Skeletal muscle cell (primary cell): ENCODE data around the gene PXT1.
"Not testable (repeated sequence)": the region's sequence is repeated elsewhere in the genome, so short reads cannot be mapped to it uniquely, and the experiment has no call there.

Experiments used
- DNase-seq: peaks from one replicate; pipeline ENCODE4 v3.0.0-alpha.2; 2010; ENCODE audit warnings: low read depth
- H3K4me3 ChIP-seq: 2 replicates; pipeline ENCODE4 v1.5.1; 2011; ENCODE audit warnings: low read depth, mild to moderate bottlenecking, control low read depth, low read length, moderate library complexity

PXT1 gene

DNA sequence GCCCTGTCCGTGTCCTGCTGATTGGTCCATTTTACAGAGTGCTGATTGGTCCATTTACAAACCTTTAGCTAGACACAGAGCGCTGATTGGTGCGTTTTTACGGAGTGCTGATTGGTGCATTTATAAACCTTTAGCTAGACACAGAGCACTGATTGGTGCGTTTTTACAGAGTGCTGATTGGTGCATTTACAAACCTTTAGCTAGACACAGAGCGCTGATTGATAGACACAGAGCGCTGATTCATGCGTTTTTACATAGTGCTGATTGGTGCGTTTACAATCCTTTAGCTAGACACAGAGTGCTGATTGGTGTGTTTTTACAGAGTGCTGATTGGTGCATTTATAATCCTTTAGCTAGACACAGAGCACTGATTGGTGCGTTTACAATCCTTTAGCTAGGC lies 6.5 kb upstream of the PXT1 start:
- not testable (repeated sequence) for DNase-seq, H3K4me3 ChIP-seq

- no peak overlapping the region for H3K4me3 ChIP-seq
- no peak for DNase-seq
Measured at GRCh38 chr6:36445621-36446020, 3.0 kb upstream of the PXT1 start.

DNA sequence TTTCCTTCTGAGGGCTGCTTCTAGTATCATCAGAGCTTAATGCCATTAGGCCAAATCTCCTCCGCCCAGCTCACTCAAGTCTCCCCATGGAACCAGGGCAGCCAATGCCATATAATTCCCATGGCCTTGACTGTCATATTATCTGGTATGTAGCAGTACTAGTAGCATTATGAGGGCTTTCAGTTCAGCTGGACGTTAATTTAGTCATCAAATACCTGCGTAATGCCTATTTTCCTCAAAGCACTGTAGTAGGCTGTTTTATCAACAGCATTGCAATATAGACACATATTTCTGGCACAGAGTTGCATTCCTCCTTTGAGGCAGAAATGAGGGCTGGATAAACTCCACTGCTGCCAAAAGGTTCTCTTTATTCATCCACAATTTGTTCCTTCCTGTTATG lies 1.8 kb upstream of the PXT1 start:
- no peak for DNase-seq
- peak overlapping the region; percentile 75 for H3K4me3 ChIP-seq

GRCh38 chr6:36443471-36444428 lies 1.1 kb upstream of the PXT1 start:
- no peak for DNase-seq
- H3K4me3 ChIP-seq = peak overlapping the region; percentile 75

DNA sequence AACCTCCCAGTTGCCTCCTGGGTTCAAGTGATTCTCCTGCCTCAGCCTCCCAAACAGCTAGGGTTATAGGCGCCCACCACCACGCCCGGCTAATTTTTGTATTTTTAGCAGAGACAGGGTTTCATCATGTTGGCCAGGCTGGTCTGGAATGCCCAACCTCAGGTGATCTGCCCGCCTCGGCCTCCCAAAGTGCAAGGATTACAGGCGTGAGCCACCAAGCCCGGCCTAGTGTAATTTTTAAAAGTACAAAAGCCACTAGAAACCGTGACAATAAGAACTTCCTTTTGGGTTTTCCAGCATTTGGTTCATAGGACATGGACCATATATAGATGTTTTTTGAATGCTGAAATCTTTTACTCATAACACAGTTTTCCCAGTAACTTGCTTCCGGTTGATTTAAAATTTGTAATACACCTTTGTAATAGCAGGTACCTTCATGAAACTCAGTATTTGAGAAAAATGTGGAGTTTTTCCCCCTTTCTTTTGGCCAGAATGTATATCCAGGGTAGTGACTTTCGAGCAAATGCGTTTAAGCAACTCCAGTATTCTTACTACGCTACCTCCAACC lies 467 bp downstream of the PXT1 start:
- no peak for DNase-seq
- H3K4me3 ChIP-seq = peak overlapping the region; percentile 75

GRCh38 chr6:36441307-36441894 lies 1.3 kb downstream of the PXT1 start:
- peak; percentile 99 for DNase-seq
- H3K4me3 ChIP-seq = no peak overlapping the region

GRCh38 chr6:36436466-36436865 lies 6.2 kb downstream of the PXT1 start:
- H3K4me3 ChIP-seq = no peak overlapping the region
- DNase-seq = no peak

DNA sequence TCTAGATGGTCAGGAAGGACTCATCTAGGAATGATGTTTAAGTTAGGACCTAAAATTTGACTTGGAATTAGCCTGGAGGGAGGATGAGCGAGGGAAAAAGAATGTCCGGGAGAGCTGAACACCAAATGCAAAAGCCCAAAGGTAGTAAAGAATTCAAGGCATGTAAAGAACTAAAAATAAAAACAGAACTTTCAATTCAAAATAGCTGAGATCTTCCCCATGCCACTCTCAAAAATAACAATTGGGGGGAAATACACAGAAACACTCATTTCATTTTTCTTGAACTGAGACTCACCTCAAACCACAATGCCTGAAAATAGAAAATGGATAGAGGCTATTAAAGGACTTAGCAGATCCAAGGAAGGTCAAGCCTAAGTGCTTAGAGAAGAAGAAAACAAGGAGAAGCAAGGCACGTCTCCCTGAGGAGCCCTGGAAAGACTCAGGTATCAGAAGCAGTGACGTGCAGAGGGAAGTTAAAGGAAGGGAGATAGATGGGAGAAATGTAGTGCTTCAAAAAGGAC lies 10.4 kb downstream of the PXT1 start:
- no peak for DNase-seq
- no peak overlapping the region for H3K4me3 ChIP-seq

- H3K4me3 ChIP-seq = no peak overlapping the region
- no peak for DNase-seq
Measured at GRCh38 chr6:36431197-36431596, 11.5 kb downstream of the PXT1 start.

DNA sequence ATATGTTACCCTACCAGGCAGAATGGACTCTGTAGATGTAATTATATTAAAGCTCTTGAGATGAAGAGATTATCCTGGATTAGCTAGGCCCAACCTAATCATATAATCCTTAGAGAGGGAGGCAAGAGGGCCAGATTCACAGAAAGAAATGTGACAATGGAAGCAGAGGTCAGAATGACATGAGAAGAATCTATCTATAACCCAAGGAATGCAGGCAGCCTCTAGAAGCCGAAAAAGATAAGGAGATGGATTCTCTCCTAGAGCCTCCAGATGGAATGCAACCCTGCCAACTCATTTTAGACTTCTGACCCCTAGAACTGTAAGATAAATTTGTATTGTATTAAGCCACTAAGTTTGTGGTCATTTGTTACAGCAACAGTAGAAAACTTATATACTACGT lies 12.3 kb downstream of the PXT1 start:
- no peak for DNase-seq
- no peak overlapping the region for H3K4me3 ChIP-seq

- H3K4me3 ChIP-seq = no peak overlapping the region
Measured at GRCh38 chr6:36428911-36429310, 13.7 kb downstream of the PXT1 start.

GRCh38 chr6:36426622-36427021 lies 16.0 kb downstream of the PXT1 start:
- H3K4me3 ChIP-seq = no peak overlapping the region
- DNase-seq = no peak

More at GRCh38 chr6:36428911-36429310, 13.7 kb downstream of the PXT1 start:
- DNase-seq = no peak

- peak overlapping the region; percentile 53 for H3K4me3 ChIP-seq
- peak; percentile 91 for DNase-seq
Measured at GRCh38 chr6:36423101-36423824, 19.4 kb downstream of the PXT1 start.

DNA sequence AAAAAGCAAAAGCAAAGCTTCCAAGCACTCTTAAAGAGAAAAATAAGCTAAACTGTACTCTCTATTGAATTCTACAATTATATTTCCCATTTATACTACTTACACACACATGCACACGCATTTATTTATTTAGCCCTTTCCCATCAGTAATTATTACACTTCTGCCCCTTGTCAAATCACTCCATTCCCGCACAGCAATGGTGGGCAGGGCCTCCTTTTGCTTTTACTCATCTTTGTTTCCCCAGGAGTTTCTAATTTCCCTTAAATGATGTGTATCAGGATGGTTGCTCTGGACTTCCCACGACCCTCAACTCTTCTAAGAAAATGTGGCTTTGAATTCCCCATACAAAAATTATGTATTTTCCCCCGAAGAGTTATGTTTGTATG lies 19.9 kb downstream of the PXT1 start:
- peak overlapping the region; percentile 53 for H3K4me3 ChIP-seq

GRCh38 chr6:36419310-36419709 lies 23.3 kb downstream of the PXT1 start:
- no peak for DNase-seq
- H3K4me3 ChIP-seq = no peak overlapping the region

More for the DNA sequence above, 19.9 kb downstream of the PXT1 start:
- DNase-seq = no peak

- no peak overlapping the region for H3K4me3 ChIP-seq
- no peak for DNase-seq
Measured at GRCh38 chr6:36418558-36418957, 24.1 kb downstream of the PXT1 start.

DNA sequence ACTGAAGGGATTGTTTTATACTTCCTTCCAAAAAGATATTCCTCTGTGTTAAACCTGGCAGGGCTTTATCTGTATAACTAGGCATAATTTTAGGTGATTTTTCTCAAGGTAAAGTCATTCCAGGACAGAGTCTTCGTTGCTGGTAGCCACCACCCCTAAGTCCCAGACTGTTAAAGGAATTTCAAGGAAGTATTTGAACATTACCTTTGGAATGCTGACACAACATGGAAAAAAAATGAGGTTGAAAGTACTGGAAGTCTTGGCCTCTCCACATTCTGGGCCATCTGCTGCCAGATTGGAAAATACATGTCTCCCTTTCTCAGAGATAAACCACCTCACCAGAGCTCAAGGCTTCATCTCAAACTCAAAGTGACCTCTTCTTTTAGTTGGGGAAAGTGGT lies 28.2 kb downstream of the PXT1 start:
- DNase-seq = no peak
- no peak overlapping the region for H3K4me3 ChIP-seq

GRCh38 chr6:36413489-36414480 lies 28.9 kb downstream of the PXT1 start:
- no peak overlapping the region for H3K4me3 ChIP-seq
- DNase-seq = no peak

DNA sequence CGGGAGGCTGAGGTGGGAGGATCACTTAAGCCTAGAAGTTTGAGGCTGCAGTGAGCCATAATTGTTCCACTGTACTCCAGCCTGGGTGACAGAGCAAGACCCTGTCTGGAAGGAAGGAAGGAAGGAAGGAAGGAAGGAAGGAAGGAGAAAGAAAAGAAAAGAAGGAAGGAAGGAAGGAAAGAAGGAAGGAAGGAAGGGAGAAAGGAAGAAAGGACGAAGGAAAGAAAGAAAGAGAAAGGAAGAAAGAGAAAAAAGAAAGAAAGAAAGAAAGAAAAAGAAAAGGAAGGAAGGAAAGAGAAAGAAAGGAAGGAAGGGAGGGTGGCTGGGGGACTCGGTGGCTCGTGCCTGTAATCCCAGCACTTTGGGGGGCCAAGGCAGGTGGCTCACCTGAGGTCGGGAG lies 32.9 kb downstream of the PXT1 start:
- H3K4me3 ChIP-seq, DNase-seq: not testable (repeated sequence)
